Measurements from ENCODE around the gene MBTPS2.
A peak's percentile ranks its signal among the peaks of the same experiment; 100 is the strongest.
"Not testable (repeated sequence)": the region's sequence is repeated elsewhere in the genome, so short reads cannot be mapped to it uniquely, and the experiment has no call there.

The MBTPS2 gene

GRCh38 chrX:21863241-21863640 is 23.8 kb downstream of the MBTPS2 start:
- DNase-seq = no peak

GRCh38 chrX:21865436-21865835 is 26.0 kb downstream of the MBTPS2 start:
- no peak for DNase-seq

GRCh38 chrX:21870494-21870893 is 31.1 kb downstream of the MBTPS2 start:
- no peak for DNase-seq

- no peak for DNase-seq
Observed at GRCh38 chrX:21873063-21873775, 33.8 kb downstream of the MBTPS2 start.

GRCh38 chrX:21874182-21874581 is 34.8 kb downstream of the MBTPS2 start:
- DNase-seq = not testable (repeated sequence)

- no peak for DNase-seq
Observed at GRCh38 chrX:21875013-21875412, 35.6 kb downstream of the MBTPS2 start.

GRCh38 chrX:21881881-21882574 is 42.6 kb downstream of the MBTPS2 start:
- DNase-seq = peak; percentile 1

GRCh38 chrX:21883258-21883657 is 43.8 kb downstream of the MBTPS2 start:
- no peak for DNase-seq

- no peak for DNase-seq
Observed at GRCh38 chrX:21885568-21885967, 46.2 kb downstream of the MBTPS2 start.

GRCh38 chrX:21905313-21905712 is 65.9 kb downstream of the MBTPS2 start:
- DNase-seq = no peak

- DNase-seq = no peak
Observed at GRCh38 chrX:21905953-21906352, 66.5 kb downstream of the MBTPS2 start.

- no peak for DNase-seq
Observed at GRCh38 chrX:21907260-21907659, 67.8 kb downstream of the MBTPS2 start.

- no peak for DNase-seq
Observed at GRCh38 chrX:21911481-21911880, 72.1 kb downstream of the MBTPS2 start.

- DNase-seq = no peak
Observed at GRCh38 chrX:21912220-21912619, 72.8 kb downstream of the MBTPS2 start.

GRCh38 chrX:21912989-21913388 is 73.6 kb downstream of the MBTPS2 start:
- no peak for DNase-seq

GRCh38 chrX:21926116-21926515 is 86.7 kb downstream of the MBTPS2 start:
- DNase-seq = no peak

- DNase-seq = no peak
Observed at GRCh38 chrX:21926527-21927278, 87.3 kb downstream of the MBTPS2 start.

GRCh38 chrX:21929209-21929608 is 89.8 kb downstream of the MBTPS2 start:
- no peak for DNase-seq

- no peak for DNase-seq
Observed at GRCh38 chrX:21930986-21931385, 91.6 kb downstream of the MBTPS2 start.

GRCh38 chrX:21932292-21933002 is 93.0 kb downstream of the MBTPS2 start:
- no peak for DNase-seq

- no peak for DNase-seq
Observed at GRCh38 chrX:21933077-21933476, 93.7 kb downstream of the MBTPS2 start.

GRCh38 chrX:21934414-21934813 is 95.0 kb downstream of the MBTPS2 start:
- no peak for DNase-seq

All from NCI-H82 (cell line).